Keratinocyte (primary cell): ENCODE results near the gene CCDC3. TPM values are rescaled to one million over a fixed set of nuclear protein-coding genes. Genes with fewer than 3 reads are reported as not detected.

Source experiments
- DNase-seq: peaks from one replicate; pipeline ENCODE4 v3.0.0-alpha.2; 2011; ENCODE audit warnings: low read depth, missing footprints, low spot score
- FAIRE-seq: peaks from 2 replicates; lab custom pipeline; 2011; peaks lifted over from hg19 to GRCh38; lab: Jason Lieb, UNC
- H2AFZ ChIP-seq: 2 replicates; pipeline ENCODE4 v1.6.0; 2012; ENCODE audit warnings: low read length, control low read depth, inconsistent platforms; ENCODE audit not compliant: control insufficient read depth
- H3K27ac ChIP-seq: 2 replicates; pipeline ENCODE4 v1.5.1; 2011; ENCODE audit warnings: low read length; ENCODE audit not compliant: control insufficient read depth, insufficient read depth
- H3K27me3 ChIP-seq: 3 replicates; pipeline ENCODE4 v1.6.0; 2011; ENCODE audit warnings: low read length; ENCODE audit not compliant: control insufficient read depth, insufficient read depth; ENCODE audit errors: extremely low read depth
- H3K36me3 ChIP-seq, 2 experiments: 2 replicates in 1 of 2; 3 replicates in 1 of 2; pipeline ENCODE4 v1.5.1; 2011; ENCODE audit warnings: low read length in 2 of 2, mild to moderate bottlenecking in 1 of 2; ENCODE audit not compliant: control insufficient read depth in 2 of 2, insufficient read depth in 2 of 2; ENCODE audit errors: extremely low read depth in 1 of 2
- H3K4me1 ChIP-seq: 3 replicates; pipeline ENCODE4 v1.5.1; 2011; ENCODE audit warnings: low read length; ENCODE audit not compliant: control insufficient read depth, insufficient read depth; ENCODE audit errors: extremely low read depth
- H3K4me2 ChIP-seq: 3 replicates; pipeline ENCODE4 v1.6.0; 2011; ENCODE audit warnings: low read depth, low read length; ENCODE audit not compliant: control insufficient read depth, insufficient read depth; ENCODE audit errors: extremely low read depth
- H3K4me3 ChIP-seq, 3 experiments: fragments of 200-600 bp in 1 of 3; sonication (generic) in 1 of 3; 2 replicates in 2 of 3; 3 replicates in 1 of 3; pipeline ENCODE4 v1.5.1; 2011 to 2016; ENCODE audit warnings: low read length in 3 of 3, mild to moderate bottlenecking in 3 of 3, control low read depth in 2 of 3, inconsistent platforms in 1 of 3, low read depth in 1 of 3, mixed read lengths in 1 of 3, mixed run types in 1 of 3, moderate library complexity in 1 of 3; ENCODE audit not compliant: control insufficient read depth in 2 of 3, insufficient read depth in 2 of 3; ENCODE audit errors: extremely low read depth in 1 of 3
- H3K79me2 ChIP-seq: 2 replicates; pipeline ENCODE4 v1.6.0; 2012; ENCODE audit warnings: low read length; ENCODE audit not compliant: control insufficient read depth, insufficient read depth
- H3K9ac ChIP-seq: 3 replicates; pipeline ENCODE4 v1.6.0; 2011; ENCODE audit warnings: low read length; ENCODE audit not compliant: control insufficient read depth, insufficient read depth; ENCODE audit errors: extremely low read depth
- H3K9me1 ChIP-seq: 3 replicates; pipeline ENCODE4 v1.6.0; 2011; ENCODE audit warnings: low read length; ENCODE audit not compliant: control insufficient read depth, insufficient read depth; ENCODE audit errors: extremely low read depth
- H3K9me3 ChIP-seq: 2 replicates; pipeline ENCODE4 v1.5.1; 2012; ENCODE audit warnings: low read depth, low read length; ENCODE audit not compliant: control insufficient read depth
- H4K20me1 ChIP-seq: 3 replicates; pipeline ENCODE4 v1.6.0; 2011; ENCODE audit warnings: low read length; ENCODE audit not compliant: control insufficient read depth, insufficient read depth; ENCODE audit errors: extremely low read depth
- EZH2 ChIP-seq: IDR thresholded peaks from one replicate; pipeline ENCODE4 v1.6.1; 2012; ENCODE audit warnings: inconsistent platforms, mild to moderate bottlenecking, low read length, moderate library complexity
- dilution Hi-C: fragments of 300-500 bp; cut with MboI; formaldehyde crosslinking; loops from one replicate; pipeline ENCODE4 v1.7.0; 2020; ENCODE audit warnings: low sequenced_read_pairs; ENCODE audit not compliant: extremely low pct_ligation_motif_present
- polyA plus RNA-seq, 5 experiments: library from polyadenylated mRNA; depleted of rRNA in 3 of 5; stranded (reverse) in 3 of 5; stranded (forward) in 1 of 5; unstranded in 1 of 5; fragments of >200 nt; gene quantifications; 1 replicate in 1 of 5; 2 replicates in 3 of 5; 3 replicates in 1 of 5; pipeline versions ENCODE4 v1.2.1 to v1.2.3, GENCODE V29; 2011 to 2012; ENCODE audit warnings: missing spikeins in 2 of 5, low read depth in 1 of 5, low replicate concordance in 1 of 5
- TF ChIP-seq, protein P1 (sequence below), 3 experiments: IDR thresholded peaks in 1 of 3; conservative IDR thresholded peaks in 1 of 3; optimal IDR thresholded peaks in 1 of 3; 2 replicates in 2 of 3; 3 replicates in 1 of 3; pipeline versions ENCODE3 to v1.5.1; 2011; ENCODE audit warnings: low read length in 3 of 3, mild to moderate bottlenecking in 3 of 3, moderate library complexity in 2 of 3, control low read depth in 1 of 3, inconsistent platforms in 1 of 3; ENCODE audit not compliant: insufficient read depth in 2 of 3; ENCODE audit errors: extremely low read depth in 1 of 3

Gene CCDC3
- polyA plus RNA-seq, 1 donor (not counting 4 experiments of a cell fraction or from before 2014, with no cell fraction given): 0.39 TPM

DNA sequence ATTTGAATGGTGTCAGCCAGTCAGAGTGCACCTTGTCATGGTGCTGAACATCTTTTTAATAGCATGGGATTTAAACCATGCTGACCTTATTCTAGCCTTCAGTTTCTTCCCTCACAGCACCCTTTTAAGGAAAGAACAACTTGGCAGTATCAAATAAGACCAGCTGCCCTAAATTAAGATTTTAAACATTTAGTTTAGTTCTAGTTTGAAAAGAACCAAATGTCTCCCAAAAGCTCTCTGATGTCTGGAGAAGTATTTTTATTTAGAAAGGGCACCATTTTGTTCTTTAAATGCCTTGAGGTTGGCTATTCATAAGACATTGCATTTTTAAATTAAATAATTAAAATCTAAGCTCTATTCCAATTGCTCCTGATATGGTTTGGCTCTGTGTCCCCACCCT lies 121.1 kb downstream of the CCDC3 start:
- H3K9me1 ChIP-seq: no peaks in the 10 kb centered on the region
- no peak overlapping the region for H2AFZ ChIP-seq
- no peaks in the 10 kb centered on the region for H3K36me3 ChIP-seq
- DNase-seq (no peak), FAIRE-seq (no peak)
- dilution Hi-C loops: no loop called here
- H3K9ac ChIP-seq: no peak overlapping the region
- H3K4me1 ChIP-seq: no peaks in the 10 kb centered on the region
- H3K79me2 ChIP-seq: no peaks in the 10 kb centered on the region
- H3K4me2 ChIP-seq: no peak overlapping the region
- H3K27me3 ChIP-seq: no peaks in the 10 kb centered on the region
- no peaks in the 10 kb centered on the region for H4K20me1 ChIP-seq
- no peak overlapping the region for H3K4me3 ChIP-seq
- no peak overlapping the region for H3K27ac ChIP-seq
- TF ChIP-seq, protein P1, sequence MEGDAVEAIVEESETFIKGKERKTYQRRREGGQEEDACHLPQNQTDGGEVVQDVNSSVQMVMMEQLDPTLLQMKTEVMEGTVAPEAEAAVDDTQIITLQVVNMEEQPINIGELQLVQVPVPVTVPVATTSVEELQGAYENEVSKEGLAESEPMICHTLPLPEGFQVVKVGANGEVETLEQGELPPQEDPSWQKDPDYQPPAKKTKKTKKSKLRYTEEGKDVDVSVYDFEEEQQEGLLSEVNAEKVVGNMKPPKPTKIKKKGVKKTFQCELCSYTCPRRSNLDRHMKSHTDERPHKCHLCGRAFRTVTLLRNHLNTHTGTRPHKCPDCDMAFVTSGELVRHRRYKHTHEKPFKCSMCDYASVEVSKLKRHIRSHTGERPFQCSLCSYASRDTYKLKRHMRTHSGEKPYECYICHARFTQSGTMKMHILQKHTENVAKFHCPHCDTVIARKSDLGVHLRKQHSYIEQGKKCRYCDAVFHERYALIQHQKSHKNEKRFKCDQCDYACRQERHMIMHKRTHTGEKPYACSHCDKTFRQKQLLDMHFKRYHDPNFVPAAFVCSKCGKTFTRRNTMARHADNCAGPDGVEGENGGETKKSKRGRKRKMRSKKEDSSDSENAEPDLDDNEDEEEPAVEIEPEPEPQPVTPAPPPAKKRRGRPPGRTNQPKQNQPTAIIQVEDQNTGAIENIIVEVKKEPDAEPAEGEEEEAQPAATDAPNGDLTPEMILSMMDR (optimal IDR thresholded peaks at IDR 0.05 in 1 of 3, IDR thresholded peaks at IDR 0.05 in 1 of 3, conservative IDR thresholded peaks at IDR 0.05 in 1 of 3; ENCODE audit: extremely low read depth in 1 of 3, insufficient read depth in 2 of 3, low read length in 3 of 3): no peak
- no peak for TF ChIP-seq EZH2
- no peaks in the 10 kb centered on the region for H3K9me3 ChIP-seq

DNA sequence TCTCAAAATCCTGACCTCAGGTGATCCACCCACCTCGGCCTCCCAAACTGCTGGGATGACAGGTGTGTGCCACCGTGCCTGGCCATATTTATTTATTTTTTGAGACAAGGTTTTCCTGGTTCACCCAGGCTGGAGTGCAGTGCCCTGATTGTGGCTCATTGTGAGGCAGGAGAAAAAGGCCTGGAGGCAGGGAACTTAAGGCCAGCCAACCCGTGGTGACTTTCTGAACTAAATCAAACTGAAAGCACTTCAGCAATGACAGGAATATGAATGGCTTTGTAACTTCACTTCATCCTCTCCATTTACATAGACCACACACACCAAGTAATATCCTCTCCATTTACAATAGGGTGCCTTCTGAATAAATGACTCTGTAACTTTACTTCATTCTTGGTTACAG lies 124.4 kb downstream of the CCDC3 start:
- no peaks in the 10 kb centered on the region for H3K79me2 ChIP-seq
- DNase-seq (no peak), FAIRE-seq (no peak)
- H3K27ac ChIP-seq: no peak overlapping the region
- peaks cover 4% of the 10 kb centered on the region for H3K27me3 ChIP-seq
- TF ChIP-seq EZH2: no peak
- TF ChIP-seq, protein P1 (optimal IDR thresholded peaks at IDR 0.05 in 1 of 3, IDR thresholded peaks at IDR 0.05 in 1 of 3, conservative IDR thresholded peaks at IDR 0.05 in 1 of 3; ENCODE audit: extremely low read depth in 1 of 3, insufficient read depth in 2 of 3, low read length in 3 of 3): no peak
- no peaks in the 10 kb centered on the region for H3K9me3 ChIP-seq
- H3K4me3 ChIP-seq: no peak overlapping the region
- H3K9me1 ChIP-seq: no peaks in the 10 kb centered on the region
- no peaks in the 10 kb centered on the region for H3K4me1 ChIP-seq
- H4K20me1 ChIP-seq: no peaks in the 10 kb centered on the region
- H2AFZ ChIP-seq: no peak overlapping the region
- no peak overlapping the region for H3K9ac ChIP-seq
- dilution Hi-C loops: no loop called here
- H3K4me2 ChIP-seq: no peak overlapping the region
- no peaks in the 10 kb centered on the region for H3K36me3 ChIP-seq
